ENCODE data around the gene PRR14.
A peak's percentile ranks its signal among the peaks of the same experiment; 100 is the strongest.
"Not testable (repeated sequence)": the region's sequence is repeated elsewhere in the genome, so short reads cannot be mapped to it uniquely, and the experiment has no call there.

PRR14 gene

GRCh38 chr16:30692396-30693064 is 41.8 kb downstream of the PRR14 start:
- DNase-seq (ENCODE audit: low read depth), result no peak

- no peak for DNase-seq (ENCODE audit: low read depth)
These were observed 44.4 kb downstream of the PRR14 start for GRCh38 chr16:30694926-30695693.

DNA sequence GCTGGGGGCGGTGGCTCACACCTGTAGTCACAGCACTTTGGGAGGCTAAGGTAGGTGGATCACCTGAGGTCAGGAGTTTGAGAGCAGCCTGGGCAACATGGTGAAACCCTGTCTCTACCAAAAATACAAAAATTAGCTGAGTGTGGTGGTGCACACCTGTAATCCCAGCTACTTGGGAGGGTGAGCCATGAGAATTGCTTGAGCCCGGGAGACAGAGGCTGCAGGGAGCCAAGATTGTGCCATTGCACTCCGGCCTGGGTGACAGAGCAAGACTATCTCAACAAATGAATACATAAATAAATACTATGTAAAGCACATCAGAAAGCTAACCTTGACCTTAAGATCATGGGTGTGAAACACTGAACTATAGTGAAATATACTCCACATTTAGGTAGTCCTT is 45.9 kb downstream of the PRR14 start:
- not testable (repeated sequence) for DNase-seq (ENCODE audit: low read depth)

DNA sequence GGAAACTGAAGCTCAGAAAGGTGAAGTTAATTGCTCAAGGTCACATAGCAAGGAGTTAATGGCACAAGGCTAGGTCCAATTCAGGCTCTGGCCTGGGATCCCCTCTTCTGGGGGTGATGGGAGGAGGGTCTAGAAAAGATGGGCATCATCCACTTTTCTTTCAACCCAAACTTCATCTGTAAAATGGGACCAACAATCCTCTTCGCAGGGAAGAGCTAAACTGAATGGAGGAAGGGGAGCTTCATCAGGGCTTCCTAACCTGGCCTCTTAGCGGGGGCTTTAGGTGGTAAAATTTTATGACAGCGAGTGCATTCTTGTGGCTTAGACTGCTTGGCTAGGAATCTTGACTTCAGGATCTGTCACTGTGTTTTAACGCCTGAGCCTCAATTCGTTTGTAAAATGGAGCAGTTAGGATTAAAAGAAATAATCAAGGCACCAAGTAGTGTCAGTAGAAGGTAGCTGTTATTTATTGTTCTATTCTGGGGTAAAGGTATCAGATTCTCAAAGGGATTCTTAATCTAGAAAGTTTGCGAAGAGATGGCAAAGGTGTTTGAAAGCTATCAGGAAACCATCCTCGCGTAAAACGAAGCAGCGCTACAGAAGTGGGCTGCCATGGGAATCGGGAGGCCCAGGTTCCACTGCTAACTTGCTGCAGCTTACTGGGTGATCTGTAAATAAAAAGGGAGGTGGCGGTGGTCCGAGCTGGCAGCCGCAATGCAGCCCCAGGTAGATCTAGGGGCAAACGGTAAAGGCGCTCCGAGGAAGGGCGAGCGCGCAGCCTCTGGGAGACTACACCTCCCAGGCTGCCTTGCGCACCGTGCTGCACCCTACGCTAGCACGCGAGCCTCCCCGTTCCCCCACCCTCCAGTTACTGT is 46.7 kb downstream of the PRR14 start:
- DNase-seq (ENCODE audit: low read depth), result no peak

- DNase-seq (ENCODE audit: low read depth), result peak; percentile 99
These were observed 47.5 kb downstream of the PRR14 start for GRCh38 chr16:30698139-30698815.

- DNase-seq (ENCODE audit: low read depth), result peak; percentile 83
These were observed 48.3 kb downstream of the PRR14 start, which contains the start of gene SRCAP for GRCh38 chr16:30698816-30699614. Gene SRCAP, plus strand, starts transcription at chr16:30699171. Its CDS starts 1,654 bp downstream, at chr16:30700825.

DNA sequence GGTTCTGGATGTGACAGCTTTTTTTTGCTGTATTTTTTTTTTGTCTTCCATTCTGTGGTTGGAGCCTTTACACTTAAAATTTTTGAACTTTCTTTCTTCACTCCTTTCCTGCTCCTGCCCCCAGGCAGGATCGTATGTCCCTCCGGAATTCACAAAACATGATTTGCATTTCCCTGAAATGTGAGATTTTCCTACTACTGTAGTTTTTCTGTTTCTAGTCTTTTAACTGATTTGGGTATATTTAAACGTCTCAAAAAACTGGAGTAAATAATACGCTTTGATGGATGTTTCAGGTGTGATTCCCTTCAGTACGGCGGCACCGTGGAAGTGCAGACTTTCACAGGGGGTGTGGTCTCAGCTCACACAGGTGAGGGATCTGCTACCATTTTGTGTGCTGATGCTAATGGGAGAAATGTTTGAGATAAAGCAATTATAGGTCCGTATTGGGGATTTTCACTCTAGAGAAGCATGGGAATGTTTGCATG is 48.9 kb downstream of the PRR14 start:
- DNase-seq (ENCODE audit: low read depth), result no peak

- DNase-seq (ENCODE audit: low read depth), result no peak
These were observed 49.7 kb downstream of the PRR14 start for GRCh38 chr16:30700491-30700890.

DNA sequence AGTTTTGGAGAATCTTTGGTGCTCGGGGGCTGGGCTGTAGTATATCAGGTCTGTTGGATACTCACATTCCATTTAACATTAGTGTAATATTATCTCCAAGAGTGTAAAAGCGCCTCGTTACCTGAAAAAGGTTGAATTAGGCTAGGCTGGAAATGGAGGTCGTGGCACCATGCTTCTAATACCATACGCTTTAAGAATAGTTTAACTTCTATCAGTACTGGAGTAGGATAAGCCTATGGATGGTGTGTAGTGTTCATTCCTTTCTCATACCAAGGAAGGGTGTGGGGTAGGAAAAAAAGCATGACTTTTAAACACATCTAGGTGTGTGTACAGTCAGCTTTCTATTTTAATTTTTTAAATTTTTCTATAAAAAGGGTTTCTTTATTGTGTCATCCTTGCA is 50.2 kb downstream of the PRR14 start:
- no peak for DNase-seq (ENCODE audit: low read depth)

GRCh38 chr16:30703071-30703470 is 52.3 kb downstream of the PRR14 start:
- not testable (repeated sequence) for DNase-seq (ENCODE audit: low read depth)

- no peak for DNase-seq (ENCODE audit: low read depth)
These were observed 53.2 kb downstream of the PRR14 start for GRCh38 chr16:30703971-30704370.
